A673 (cell line): ENCODE data around the gene PCSK6. TPM values are rescaled to one million over a fixed set of nuclear protein-coding genes. Genes with fewer than 3 reads are reported as not detected.

Experiments
- BruUV-seq: library from RNA; stranded (reverse); fragments of 400-500 nt; replicated peaks from 2 replicates; lab custom pipeline; 2021; lab: Mats Ljungman, UMichigan
- CTCF ChIA-PET: fragments of 300-600 bp; sonication (Branson Sonifier 250); formaldehyde crosslinking; loops from one replicate; lab custom pipeline; 2022; ENCODE audit warnings: antibody characterized with exemption; lab: Charles Lee
- POLR2A ChIA-PET: fragments of 300-600 bp; sonication (Branson Sonifier 250); formaldehyde crosslinking; loops from one replicate; lab custom pipeline; 2022; ENCODE audit warnings: antibody characterized with exemption; ENCODE audit not compliant: low non-redundant PET; lab: Charles Lee
- DNase-seq: peaks from one replicate; pipeline ENCODE4 v3.0.0-alpha.2; 2015; ENCODE audit warnings: low spot score
- H3K27ac ChIP-seq: fragments of 200-600 bp; sonication (generic); 2 replicates; pipeline ENCODE4 v1.5.1; 2016; ENCODE audit warnings: mixed run types, low read depth, mild to moderate bottlenecking, mixed read lengths, antibody characterized with exemption, low read length; ENCODE audit not compliant: poor library complexity, severe bottlenecking
- H3K27me3 ChIP-seq: fragments of 200-600 bp; sonication (generic); replicated peaks from 2 replicates; pipeline ENCODE4 v1.6.1; 2017; ENCODE audit warnings: mixed run types, low read depth, mild to moderate bottlenecking, mixed read lengths, antibody characterized with exemption, low read length; ENCODE audit not compliant: insufficient read depth, poor library complexity
- H3K36me3 ChIP-seq: fragments of 200-600 bp; sonication (generic); 2 replicates; pipeline ENCODE4 v1.6.1; 2016; ENCODE audit warnings: mixed run types, mild to moderate bottlenecking, mixed read lengths, antibody characterized with exemption, low read length; ENCODE audit not compliant: insufficient read depth, poor library complexity, severe bottlenecking
- H3K4me1 ChIP-seq: fragments of 200-600 bp; sonication (generic); 2 replicates; pipeline ENCODE4 v1.6.1; 2017; ENCODE audit warnings: mixed run types, mild to moderate bottlenecking, mixed read lengths, antibody characterized with exemption, low read length; ENCODE audit not compliant: insufficient read depth, poor library complexity, severe bottlenecking
- H3K4me3 ChIP-seq: fragments of 200-600 bp; sonication (generic); 2 replicates; pipeline ENCODE4 v1.5.1; 2016; ENCODE audit warnings: low read depth, mixed run types, mild to moderate bottlenecking, mixed read lengths, low read length; ENCODE audit not compliant: poor library complexity, severe bottlenecking
- H3K9me3 ChIP-seq: fragments of 200-600 bp; sonication (generic); 2 replicates; pipeline ENCODE4 v1.6.1; 2016; ENCODE audit warnings: mixed run types, low read depth, mild to moderate bottlenecking, mixed read lengths, antibody characterized with exemption, low read length; ENCODE audit not compliant: poor library complexity, severe bottlenecking
- EZH2 ChIP-seq: fragments of 200-600 bp; sonication (generic); IDR thresholded peaks from 2 replicates; pipeline ENCODE4 v1.6.1; 2017; ENCODE audit warnings: borderline replicate concordance, low read depth, mild to moderate bottlenecking, mixed read lengths, antibody characterized with exemption, low read length; ENCODE audit not compliant: poor library complexity, severe bottlenecking
- intact Hi-C: fragments of 100-400 bp; cut with micrococcal nuclease; formaldehyde crosslinking; loops from one replicate; pipeline ENCODE4 v1.10.0; 2022; ENCODE audit not compliant: unreplicated experiment
- total RNA-seq: library from RNA; stranded (reverse); gene quantifications from 2 replicates; pipeline ENCODE4 v1.2.3, GENCODE V29; 2021
- TF ChIP-seq, protein P1 (sequence below): fragments of 300-800, 200-600 bp; sonication (generic); conservative IDR thresholded peaks from 2 replicates; pipeline ENCODE4 v1.5.1; 2017; ENCODE audit warnings: low read depth, mild to moderate bottlenecking, antibody characterized with exemption, low read length, moderate library complexity, mixed read lengths

Gene PCSK6
- total RNA-seq, 1 experiment from 2014 or later: 2.6 TPM

DNA sequence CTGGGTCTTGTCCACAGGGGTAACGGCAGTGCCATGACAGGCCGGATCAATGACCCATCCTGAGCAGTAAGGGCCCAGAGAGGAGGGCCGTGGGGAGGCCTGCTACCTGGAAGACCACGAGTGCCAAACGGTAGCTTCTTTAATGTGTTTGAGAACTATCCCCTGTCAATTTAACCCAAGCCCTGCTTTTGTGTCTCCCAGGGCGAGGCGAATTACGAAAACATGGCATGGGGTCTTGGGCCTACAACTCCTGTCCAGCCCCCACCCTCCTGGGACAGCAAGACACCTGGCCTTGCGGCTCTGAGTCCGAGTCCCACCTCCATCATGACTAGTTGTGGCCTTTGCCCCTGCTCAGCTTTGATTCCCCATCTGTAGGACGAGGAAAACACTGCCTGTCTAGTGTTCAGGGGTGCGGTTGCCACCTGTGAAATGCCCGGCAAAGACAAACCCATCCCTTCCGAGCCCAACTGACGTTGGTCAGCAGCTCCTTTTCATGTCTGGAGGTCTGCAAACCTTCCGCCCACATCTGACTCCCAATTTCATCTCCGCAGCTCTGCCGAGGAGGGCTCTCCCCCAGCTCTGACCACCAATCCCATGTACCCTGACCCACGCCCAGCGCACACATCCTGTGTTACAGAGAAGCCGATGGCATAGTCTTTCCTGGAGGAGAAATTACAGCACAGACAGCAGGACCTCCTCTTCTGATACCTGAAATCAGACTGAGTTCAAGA is 165.5 kb downstream of the PCSK6 start:
- BruUV-seq: no TSS peak
- Histone ChIP-seq H3K27ac (no peak overlapping the region), H3K36me3 (no peaks in the 10 kb centered on the region), H3K9me3 (no peaks in the 10 kb centered on the region), H3K4me1 (peaks cover 6% of the 10 kb centered on the region), H3K27me3 (no peaks in the 10 kb centered on the region), H3K4me3 (no peak overlapping the region)
- CTCF ChIA-PET: no interaction called here
- POLR2A ChIA-PET: no interaction called here
- TF ChIP-seq EZH2: no peak
- TF ChIP-seq, protein P1, sequence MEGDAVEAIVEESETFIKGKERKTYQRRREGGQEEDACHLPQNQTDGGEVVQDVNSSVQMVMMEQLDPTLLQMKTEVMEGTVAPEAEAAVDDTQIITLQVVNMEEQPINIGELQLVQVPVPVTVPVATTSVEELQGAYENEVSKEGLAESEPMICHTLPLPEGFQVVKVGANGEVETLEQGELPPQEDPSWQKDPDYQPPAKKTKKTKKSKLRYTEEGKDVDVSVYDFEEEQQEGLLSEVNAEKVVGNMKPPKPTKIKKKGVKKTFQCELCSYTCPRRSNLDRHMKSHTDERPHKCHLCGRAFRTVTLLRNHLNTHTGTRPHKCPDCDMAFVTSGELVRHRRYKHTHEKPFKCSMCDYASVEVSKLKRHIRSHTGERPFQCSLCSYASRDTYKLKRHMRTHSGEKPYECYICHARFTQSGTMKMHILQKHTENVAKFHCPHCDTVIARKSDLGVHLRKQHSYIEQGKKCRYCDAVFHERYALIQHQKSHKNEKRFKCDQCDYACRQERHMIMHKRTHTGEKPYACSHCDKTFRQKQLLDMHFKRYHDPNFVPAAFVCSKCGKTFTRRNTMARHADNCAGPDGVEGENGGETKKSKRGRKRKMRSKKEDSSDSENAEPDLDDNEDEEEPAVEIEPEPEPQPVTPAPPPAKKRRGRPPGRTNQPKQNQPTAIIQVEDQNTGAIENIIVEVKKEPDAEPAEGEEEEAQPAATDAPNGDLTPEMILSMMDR: no peak
- no peak for DNase-seq
- intact Hi-C loops: no loop called here

DNA sequence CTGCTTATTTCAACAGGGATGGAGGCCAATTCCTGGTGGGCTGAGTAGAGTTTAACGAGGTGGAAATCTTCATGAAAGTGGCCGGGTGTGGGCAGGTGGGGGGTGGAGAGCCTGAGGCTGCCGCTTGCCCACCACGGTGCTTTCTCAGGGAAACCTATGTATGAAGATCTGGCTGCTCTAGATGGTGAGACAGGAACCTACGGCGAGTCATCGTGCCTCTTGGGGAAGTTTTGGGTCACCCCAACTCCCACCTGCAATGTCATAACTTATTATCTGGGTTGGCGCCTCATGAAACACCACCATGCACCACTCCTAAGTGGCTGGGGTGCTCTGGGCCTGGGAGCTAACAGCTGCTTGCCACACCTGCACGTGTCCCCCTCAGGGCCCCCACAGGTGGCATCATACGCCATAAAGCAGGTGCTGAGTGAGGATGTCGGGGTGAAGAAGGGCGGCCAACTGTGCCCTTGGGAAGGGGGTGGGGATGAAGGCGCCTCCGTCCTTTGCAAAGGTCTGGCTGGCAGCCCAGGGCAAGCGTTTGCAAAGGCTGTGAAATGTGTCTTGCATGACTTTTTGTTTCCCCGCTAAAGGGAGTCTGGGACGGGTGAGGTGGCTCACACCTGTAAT is 166.5 kb downstream of the PCSK6 start:
- CTCF ChIA-PET: no interaction called here
- POLR2A ChIA-PET: no interaction called here
- intact Hi-C loops: no loop called here
- no peaks in the 10 kb centered on the region for H3K36me3 ChIP-seq
- H3K9me3 ChIP-seq: no peaks in the 10 kb centered on the region
- peaks cover 6% of the 10 kb centered on the region for H3K4me1 ChIP-seq
- no TSS peak for BruUV-seq
- H3K27me3 ChIP-seq: no peaks in the 10 kb centered on the region
- DNase-seq: no peak
- no peak overlapping the region for H3K4me3 ChIP-seq
- no peak overlapping the region for H3K27ac ChIP-seq
- TF ChIP-seq, protein P1: no peak
- no peak for TF ChIP-seq EZH2

DNA sequence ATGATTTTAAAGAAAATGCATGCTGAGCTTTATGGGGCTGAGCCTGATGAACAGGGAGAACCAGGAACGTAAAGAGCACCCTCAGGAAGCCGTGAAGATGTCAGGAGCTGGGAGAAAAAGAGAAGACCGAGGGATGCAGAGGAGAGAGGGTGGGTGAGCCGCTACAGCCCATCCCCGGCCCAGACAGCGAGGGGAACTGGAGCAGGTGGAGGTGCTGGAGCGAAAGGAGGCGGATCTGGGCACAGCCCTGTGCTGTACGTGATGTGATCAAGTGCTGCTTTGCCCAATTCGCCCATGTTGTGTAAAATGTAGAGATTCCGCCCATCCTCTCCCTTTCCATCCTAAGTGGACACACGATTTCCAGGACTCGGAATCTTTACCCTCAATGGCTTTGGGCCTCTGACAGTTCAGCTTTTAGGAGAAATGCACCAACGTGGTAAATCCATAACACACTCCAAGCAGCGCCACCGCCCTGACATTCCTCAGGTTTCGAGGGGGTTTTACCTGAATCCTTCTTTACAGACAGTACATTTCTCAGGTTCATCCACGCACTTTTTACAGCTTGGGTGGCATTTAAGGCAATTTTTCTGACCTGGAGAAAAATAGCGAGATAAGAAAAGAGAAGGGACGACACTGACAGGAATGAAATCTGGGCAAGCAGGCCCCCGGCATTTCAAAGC is 167.4 kb downstream of the PCSK6 start:
- DNase-seq: no peak
- Histone ChIP-seq H3K4me1 (peaks cover 6% of the 10 kb centered on the region), H3K27me3 (no peaks in the 10 kb centered on the region), H3K9me3 (no peaks in the 10 kb centered on the region), H3K4me3 (no peak overlapping the region), H3K27ac (no peak overlapping the region), H3K36me3 (no peaks in the 10 kb centered on the region)
- ChIA-PET CTCF (no interaction called here), POLR2A (no interaction called here)
- BruUV-seq: no TSS peak
- intact Hi-C loops: no loop called here
- TF ChIP-seq EZH2: no peak
- TF ChIP-seq, protein P1: no peak
